B cell (primary cell): Measurements from ENCODE around the gene MLH3. TPM values are rescaled to one million over a fixed set of nuclear protein-coding genes. Genes with fewer than 3 reads are reported as not detected.

Source experiments
- ATAC-seq: fragments of 200-7000 bp; cut with Tn5 transposase; one replicate; pipeline ENCODE4 v1.10.0; 2021; ENCODE audit warnings: low read depth, mild to moderate bottlenecking, moderate number of reproducible peaks, moderate library complexity
- CTCF ChIA-PET: fragments of 350-600 bp; sonication (Branson Sonifier 250); formaldehyde crosslinking; loops from one replicate; lab custom pipeline; 2021; ENCODE audit warnings: antibody characterized with exemption, inconsistent platforms; lab: Charles Lee
- POLR2A ChIA-PET: fragments of 350-600 bp; sonication (Branson Sonifier 250); formaldehyde crosslinking; loops from one replicate; lab custom pipeline; 2021; ENCODE audit warnings: antibody characterized with exemption; lab: Charles Lee
- DNase-seq: peaks from one replicate; pipeline ENCODE4 v3.0.0; 2013
- H2AFZ ChIP-seq: 2 replicates; pipeline ENCODE4 v1.6.1; 2012; ENCODE audit warnings: mild to moderate bottlenecking, low read depth, low read length; ENCODE audit not compliant: insufficient read depth, poor library complexity, severe bottlenecking
- H3K27ac ChIP-seq, 2 donors: 1 replicate in 1 of 2; 2 replicates in 1 of 2; pipeline ENCODE4 v1.5.1; 2012 to 2013; ENCODE audit warnings: low read length in 2 of 2, mild to moderate bottlenecking in 2 of 2, moderate library complexity in 1 of 2
- H3K27me3 ChIP-seq, 4 experiments: fragments of 200-600 bp in 1 of 4; sonication (generic) in 1 of 4; replicated peaks in 1 of 4; 1 replicate in 2 of 4; 2 replicates in 2 of 4; pipeline versions ENCODE4 v1.6.1 to v1.7.0; 2013 to 2016; ENCODE audit warnings: low read length in 3 of 4, mild to moderate bottlenecking in 2 of 4, mixed read lengths in 1 of 4, moderate library complexity in 1 of 4; ENCODE audit not compliant: insufficient read depth in 4 of 4, control insufficient read depth in 3 of 4; ENCODE audit errors: control extremely low read depth in 1 of 4
- H3K36me3 ChIP-seq, 2 experiments: replicated peaks in 1 of 2; 1 replicate in 1 of 2; 2 replicates in 1 of 2; pipeline versions ENCODE4 v1.6.1 to v1.7.1; 2013; ENCODE audit warnings: low read length in 1 of 2; ENCODE audit not compliant: insufficient read depth in 2 of 2, control insufficient read depth in 1 of 2; ENCODE audit errors: control extremely low read depth in 1 of 2, extremely low read depth in 1 of 2
- H3K4me1 ChIP-seq, 2 donors: fragments of 200-600 bp in 1 of 2; sonication (generic) in 1 of 2; 1 replicate in 1 of 2; 2 replicates in 1 of 2; pipeline versions ENCODE4 v1.5.1 to v1.6.1; 2013 to 2017; ENCODE audit warnings: low read length in 2 of 2; ENCODE audit not compliant: control insufficient read depth in 2 of 2, insufficient read depth in 2 of 2
- H3K4me2 ChIP-seq: replicated peaks from 2 replicates; pipeline ENCODE3; 2012; ENCODE audit warnings: mild to moderate bottlenecking, low read depth, low read length; ENCODE audit not compliant: poor library complexity, severe bottlenecking
- H3K4me3 ChIP-seq, 5 experiments: fragments of 200-600 bp in 1 of 5; sonication (generic) in 1 of 5; 1 replicate in 3 of 5; 2 replicates in 2 of 5; pipeline versions ENCODE4 v1.5.1 to v1.7.0; 2011 to 2016; ENCODE audit warnings: low read length in 4 of 5, mild to moderate bottlenecking in 4 of 5, low read depth in 2 of 5, control low read depth in 1 of 5, moderate library complexity in 1 of 5; ENCODE audit not compliant: insufficient read depth in 1 of 5; ENCODE audit errors: control extremely low read depth in 1 of 5, extremely low read depth in 1 of 5
- H3K79me2 ChIP-seq: fragments of 200-600 bp; sonication (generic); one replicate; pipeline ENCODE4 v1.6.0; 2016; ENCODE audit warnings: low read length; ENCODE audit not compliant: control insufficient read depth, insufficient read depth
- H3K9ac ChIP-seq: fragments of 200-600 bp; sonication (generic); 2 replicates; pipeline ENCODE4 v1.6.1; 2017; ENCODE audit warnings: mild to moderate bottlenecking, low read length, moderate library complexity
- H3K9me3 ChIP-seq, 3 donors: one replicate each; pipeline versions ENCODE4 v1.6.1 to v1.7.1; 2013; ENCODE audit warnings: low read length in 2 of 3; ENCODE audit not compliant: control insufficient read depth in 2 of 3, insufficient read depth in 1 of 3; ENCODE audit errors: control extremely low read depth in 1 of 3
- H4K20me1 ChIP-seq: 2 replicates; pipeline ENCODE4 v1.6.0; 2012; ENCODE audit warnings: mild to moderate bottlenecking, low read length; ENCODE audit not compliant: insufficient read depth, control insufficient read depth, poor library complexity, severe bottlenecking
- H3K27ac Mint-ChIP-seq: one replicate; pipeline ENCODE4 v1.8.0; 2021; ENCODE audit warnings: mixed read lengths
- H3K27me3 Mint-ChIP-seq: one replicate; pipeline ENCODE4 v1.8.0; 2021; ENCODE audit warnings: mixed read lengths
- H3K4me1 Mint-ChIP-seq: one replicate; pipeline ENCODE4 v1.8.0; 2021; ENCODE audit warnings: mixed read lengths
- H3K4me3 Mint-ChIP-seq: one replicate; pipeline ENCODE4 v1.8.0; 2021; ENCODE audit warnings: mixed read lengths
- H3K9me3 Mint-ChIP-seq: one replicate; pipeline ENCODE4 v1.8.0; 2022; ENCODE audit warnings: mixed read lengths; ENCODE audit not compliant: insufficient read depth
- CTCF ChIP-seq: fragments of 200-600 bp; IDR thresholded peaks from one replicate; pipeline ENCODE4 v1.8.0; 2022; ENCODE audit warnings: antibody characterized with exemption, mild to moderate bottlenecking
- EZH2 ChIP-seq: IDR thresholded peaks from 2 replicates; pipeline ENCODE4 v1.6.1; 2012; ENCODE audit warnings: borderline replicate concordance, low read depth, mild to moderate bottlenecking, moderate library complexity, low read length; ENCODE audit not compliant: insufficient read depth, poor library complexity, severe bottlenecking
- WGBS: methylation state at CpG from one replicate; pipeline ENCODE4 v1.1.5; 2013; ENCODE audit warnings: missing lambda C conversion rate; ENCODE audit not compliant: insufficient coverage; 5-methylcytosine and 5-hydroxymethylcytosine counted together
- intact Hi-C: fragments of 100-400 bp; cut with micrococcal nuclease; formaldehyde crosslinking; loops from one replicate; pipeline ENCODE4 v1.10.0; 2022
- polyA plus RNA-seq: library from polyadenylated mRNA; depleted of rRNA; stranded (reverse); fragments of >200 nt; gene quantifications from 2 replicates; pipeline ENCODE4 v1.2.3, GENCODE V29; 2012
- total RNA-seq, 2 donors: library from RNA; stranded (reverse); fragments of 120-200 nt in 1 of 2; gene quantifications; 1 replicate in 1 of 2; 2 replicates in 1 of 2; pipeline versions ENCODE4 v1.2.3 to v1.2.4, GENCODE V29; 2013 to 2022

The MLH3 gene
- total and polyA plus RNA-seq, 2 donors (not counting 1 experiment from before 2014, with no cell fraction given) = 6.7 to 19.9 TPM

- Histone ChIP-seq H2AFZ (no peak overlapping the region), H3K4me1 (peaks cover 9 to 10% of the 10 kb centered on the region in 2 donors), H3K27ac (no peak overlapping the region), H3K79me2 (peaks cover 15% of the 10 kb centered on the region), H4K20me1 (no peaks in the 10 kb centered on the region), H3K4me3 (no peak overlapping the region), H3K4me2 (no peak overlapping the region), H3K9me3 (no peaks in the 10 kb centered on the region), H3K27me3 (no peaks in the 10 kb centered on the region), H3K9ac (no peak overlapping the region), H3K36me3 (no peaks in the 10 kb centered on the region)
- H3K27ac Mint-ChIP-seq = no peak overlapping the region
- peaks cover 17% of the 10 kb centered on the region for H3K4me1 Mint-ChIP-seq
- H3K4me3 Mint-ChIP-seq = no peak overlapping the region
- TF ChIP-seq CTCF (no peak), EZH2 (no peak)
- POLR2A ChIA-PET = interaction anchor here (0.5 kb wide), 1 partner anchor 9 kb away, joined by 3 read pairs; no protein-coding TSS in a partner anchor
- no peak for DNase-seq
- ATAC-seq = no peak
- intact Hi-C loops = no loop called here
- WGBS = 71% methylated on average over 2 of the region's 5 CpGs
- H3K9me3 Mint-ChIP-seq = no peaks in the 10 kb centered on the region
- no peaks in the 10 kb centered on the region for H3K27me3 Mint-ChIP-seq
- CTCF ChIA-PET = interaction anchor here (0.9 kb wide), 1 partner anchor 35 kb away, joined by 3 read pairs; no protein-coding TSS in a partner anchor
Observed at GRCh38 chr14:75053396-75054291, 2.4 kb upstream of the MLH3 start.

GRCh38 chr14:75051556-75051899, 261 bp upstream of the MLH3 start:
- Histone ChIP-seq H3K27me3 (no peaks in the 10 kb centered on the region), H4K20me1 (no peaks in the 10 kb centered on the region), H2AFZ (peak overlapping the region; percentile 87), H3K4me2 (peak overlapping the region; percentile 87), H3K4me1 (peaks cover 9 to 10% of the 10 kb centered on the region in 2 donors), H3K79me2 (peaks cover 15% of the 10 kb centered on the region), H3K36me3 (no peaks in the 10 kb centered on the region), H3K9ac (peak overlapping the region; percentile 88), H3K9me3 (no peaks in the 10 kb centered on the region), H3K27ac (peak overlapping the region in 1 of 2 donors; percentile 83), H3K4me3 (peak overlapping the region; percentile 44 to 82 (median 64))
- Mint-ChIP-seq H3K4me1 (peaks cover 17% of the 10 kb centered on the region), H3K9me3 (no peaks in the 10 kb centered on the region), H3K27ac (peak overlapping the region; percentile 96), H3K27me3 (no peaks in the 10 kb centered on the region), H3K4me3 (peak overlapping the region; percentile 97)
- DNase-seq = no peak
- no peak for TF ChIP-seq CTCF
- TF ChIP-seq EZH2 = no peak
- WGBS = no CpG with 5 or more reads among the region's 5 CpGs
- ChIA-PET CTCF (no interaction called here), POLR2A (interaction anchor here (0.7 kb wide), 1 partner anchor 927 kb away, joined by 6 read pairs; no protein-coding TSS in a partner anchor)
- intact Hi-C loops = loop anchor here (1.0 kb wide), 3 partner anchors 13 to 49 kb away; partner anchors contain the start of genes ACYP1, EIF2B2 and ZC2HC1C
- no peak for ATAC-seq
